Activated naive CD8-positive, alpha-beta T cell treated with anti-CD3 and anti-CD28 coated beads, Interleukin-2, amount 50 U/mL, for 16 hours (primary cell): Measurements from ENCODE around the gene MSANTD7.

Experiments used
- DNase-seq: peaks from one replicate; pipeline ENCODE4 v3.0.0-alpha.2; 2020; ENCODE audit warnings: low read depth, low spot score

MSANTD7 gene

GRCh38 chr10:14880229-14880628 lies 42.1 kb downstream of the MSANTD7 start:
- DNase-seq: no peak

DNA sequence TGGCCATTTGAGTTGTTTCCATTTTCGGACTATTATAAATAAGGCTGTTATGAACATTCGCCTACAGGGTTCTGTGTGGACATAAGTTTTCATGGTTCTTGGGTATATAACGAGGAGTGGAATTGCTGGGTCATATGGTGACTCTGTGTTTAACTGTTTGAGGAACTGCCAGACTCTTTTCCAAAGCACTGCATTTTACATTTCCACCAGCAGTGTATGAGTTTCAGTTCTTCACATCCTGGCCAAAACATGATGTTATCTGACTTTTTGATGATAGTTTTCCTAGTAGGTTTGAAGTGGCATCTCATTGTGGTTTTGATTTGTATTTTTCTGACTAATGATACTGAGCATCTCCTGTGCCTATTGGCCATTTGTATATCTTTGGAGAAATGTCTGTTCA lies 46.0 kb downstream of the MSANTD7 start:
- DNase-seq: no peak
